Neural cell (in vitro differentiated cells): ENCODE data around the gene MAVS.

Source experiments
- CTCF ChIP-seq: fragments of 450-650 bp; IDR thresholded peaks from 2 replicates; pipeline ENCODE4 v1.5.1; 2014; ENCODE audit warnings: antibody characterized with exemption, mild to moderate bottlenecking, moderate library complexity; ENCODE audit not compliant: poor library complexity, severe bottlenecking
- EP300 ChIP-seq: fragments of 450-650 bp; conservative IDR thresholded peaks from 2 replicates; pipeline ENCODE4 v1.6.1; 2014; ENCODE audit warnings: antibody characterized with exemption, mild to moderate bottlenecking, moderate library complexity; ENCODE audit not compliant: poor library complexity, severe bottlenecking
- EZH2 ChIP-seq: fragments of 200-600, 300-800 bp; shearing (Covaris generic), sonication (generic); IDR thresholded peaks from 2 replicates; pipeline ENCODE4 v1.6.1; 2014; ENCODE audit warnings: antibody characterized with exemption, low read length, borderline replicate concordance, mild to moderate bottlenecking; ENCODE audit not compliant: insufficient read depth, poor library complexity, severe bottlenecking
- MXI1 ChIP-seq: fragments of 450-650 bp; conservative IDR thresholded peaks from 2 replicates; pipeline ENCODE4 v1.6.1; 2014; ENCODE audit warnings: antibody characterized with exemption, mild to moderate bottlenecking; ENCODE audit not compliant: poor library complexity, severe bottlenecking
- POLR2AphosphoS5 ChIP-seq: IDR thresholded peaks from 2 replicates; pipeline ENCODE4 v1.6.1; 2012
- RAD21 ChIP-seq: fragments of 450-650 bp; conservative IDR thresholded peaks from 2 replicates; pipeline ENCODE4 v1.6.1; 2014; ENCODE audit warnings: antibody characterized with exemption, mild to moderate bottlenecking, moderate library complexity
- REST ChIP-seq: IDR thresholded peaks from 2 replicates; pipeline ENCODE4 v1.6.1; 2012; ENCODE audit warnings: borderline replicate concordance
- SMC3 ChIP-seq: fragments of 450-650 bp; conservative IDR thresholded peaks from 2 replicates; pipeline ENCODE4 v1.6.1; 2014; ENCODE audit warnings: antibody characterized with exemption, mild to moderate bottlenecking, moderate library complexity; ENCODE audit not compliant: poor library complexity
- TAF1 ChIP-seq: IDR thresholded peaks from 2 replicates; pipeline ENCODE4 v1.6.1; 2012; ENCODE audit warnings: low read depth

- no peak for TF ChIP-seq EZH2
- TF ChIP-seq CTCF = no peak
- TF ChIP-seq TAF1 = no peak
- TF ChIP-seq SMC3 = no peak
- TF ChIP-seq POLR2AphosphoS5 = no peak
- TF ChIP-seq REST = no peak
- TF ChIP-seq EP300 = no peak
- no peak for TF ChIP-seq RAD21
- TF ChIP-seq MXI1 = no peak
Observed at GRCh38 chr20:3876676-3877075, 30.0 kb downstream of the MAVS start.
